ENCODE results near the gene GMIP.

GMIP gene

DNA sequence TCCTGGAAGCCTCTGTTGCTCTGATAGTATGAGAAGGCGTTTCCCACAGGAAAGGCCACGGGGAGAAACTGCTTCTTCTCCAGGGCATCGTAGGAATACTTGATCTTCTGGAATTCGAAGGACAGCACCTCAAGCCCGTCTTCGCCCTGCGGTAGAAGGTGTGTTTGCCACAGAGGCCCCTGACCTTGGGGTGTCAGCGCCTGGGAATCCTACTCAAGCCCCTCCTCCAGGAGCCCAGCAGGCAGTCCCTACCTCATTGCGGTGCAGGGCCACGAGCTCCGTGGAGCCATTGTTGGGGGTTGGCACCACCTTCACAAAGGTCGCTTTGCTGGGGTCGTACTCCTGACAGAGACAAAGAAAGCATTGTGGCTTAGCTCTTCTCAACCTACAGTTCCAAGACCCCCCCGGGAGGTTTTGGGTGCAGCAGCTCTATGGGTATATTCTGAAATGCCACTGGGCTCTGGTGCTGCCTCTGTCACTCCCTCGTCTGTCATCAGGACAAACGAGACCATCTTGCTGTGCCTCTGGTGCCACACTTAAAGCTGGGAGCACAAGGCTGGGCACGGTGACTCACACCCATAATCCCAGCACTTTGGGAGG, 16.3 kb upstream of the GMIP start:
- DNase-seq (ENCODE audit: low spot score), result no peak

DNA sequence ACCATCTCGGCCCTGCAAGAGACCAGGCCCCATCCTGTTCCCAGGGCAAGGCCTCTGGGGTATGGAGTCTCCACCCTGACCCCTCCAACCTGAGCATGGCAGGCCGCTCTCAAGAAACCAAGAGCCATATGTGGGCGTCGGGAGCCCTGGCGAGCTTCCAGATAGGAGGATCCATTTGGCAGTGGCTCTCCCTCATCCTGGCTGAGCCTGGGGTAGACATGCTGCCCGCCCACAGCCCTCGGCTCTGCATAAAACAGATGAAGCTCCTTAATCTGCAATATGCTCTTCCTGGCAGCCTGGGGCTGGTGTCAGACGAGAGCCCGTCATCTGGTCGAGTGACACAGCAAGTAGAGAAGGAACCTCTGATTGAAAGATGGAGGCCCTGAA, 13.9 kb upstream of the GMIP start:
- peak; percentile 87 for DNase-seq (ENCODE audit: low spot score)

DNA sequence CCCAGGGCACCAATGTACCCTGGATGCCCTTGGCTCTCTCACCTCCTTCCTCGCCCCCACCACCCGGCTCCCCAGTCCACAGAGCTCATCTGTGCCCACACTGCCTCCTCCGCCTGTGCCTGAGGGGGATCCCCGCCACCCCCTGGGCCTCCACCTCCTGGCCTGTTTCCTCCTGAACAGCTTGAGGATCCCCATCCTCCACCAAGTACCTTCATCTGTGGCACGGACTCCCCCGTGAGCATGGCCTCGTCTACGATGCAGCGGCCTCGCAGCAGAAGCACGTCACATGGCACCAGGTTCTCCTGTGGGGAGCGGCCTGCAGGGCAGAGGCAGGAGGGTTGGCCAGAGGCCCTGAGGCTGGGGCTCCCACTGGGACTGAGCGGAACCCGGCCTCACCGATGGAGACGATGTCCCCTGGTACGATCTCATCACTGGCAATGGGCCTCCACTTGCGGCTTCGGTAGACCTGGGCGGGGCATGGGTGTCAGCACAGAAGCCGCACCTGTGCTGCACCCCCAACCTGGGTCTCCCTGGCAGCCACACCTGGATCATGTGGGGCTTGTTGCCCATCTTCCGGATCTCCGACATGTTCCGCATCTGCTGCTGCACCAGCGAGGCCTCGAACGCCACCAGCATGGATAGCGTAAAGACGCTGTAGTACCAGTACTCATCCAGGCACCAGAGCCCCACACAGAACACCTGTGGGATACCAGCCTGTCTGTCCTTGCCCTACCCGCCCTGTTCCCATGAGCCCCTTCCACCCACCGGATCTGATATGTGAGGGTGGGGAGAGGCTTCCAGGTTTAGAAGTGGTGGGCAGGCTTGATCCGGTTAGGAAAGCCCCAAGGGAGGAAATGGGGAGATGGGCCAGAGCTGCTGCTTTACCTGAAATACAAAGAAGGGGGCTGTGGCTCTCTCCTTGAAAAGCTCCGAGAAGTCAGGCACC, 13.3 kb upstream of the GMIP start:
- DNase-seq (ENCODE audit: low spot score), result no peak

DNA sequence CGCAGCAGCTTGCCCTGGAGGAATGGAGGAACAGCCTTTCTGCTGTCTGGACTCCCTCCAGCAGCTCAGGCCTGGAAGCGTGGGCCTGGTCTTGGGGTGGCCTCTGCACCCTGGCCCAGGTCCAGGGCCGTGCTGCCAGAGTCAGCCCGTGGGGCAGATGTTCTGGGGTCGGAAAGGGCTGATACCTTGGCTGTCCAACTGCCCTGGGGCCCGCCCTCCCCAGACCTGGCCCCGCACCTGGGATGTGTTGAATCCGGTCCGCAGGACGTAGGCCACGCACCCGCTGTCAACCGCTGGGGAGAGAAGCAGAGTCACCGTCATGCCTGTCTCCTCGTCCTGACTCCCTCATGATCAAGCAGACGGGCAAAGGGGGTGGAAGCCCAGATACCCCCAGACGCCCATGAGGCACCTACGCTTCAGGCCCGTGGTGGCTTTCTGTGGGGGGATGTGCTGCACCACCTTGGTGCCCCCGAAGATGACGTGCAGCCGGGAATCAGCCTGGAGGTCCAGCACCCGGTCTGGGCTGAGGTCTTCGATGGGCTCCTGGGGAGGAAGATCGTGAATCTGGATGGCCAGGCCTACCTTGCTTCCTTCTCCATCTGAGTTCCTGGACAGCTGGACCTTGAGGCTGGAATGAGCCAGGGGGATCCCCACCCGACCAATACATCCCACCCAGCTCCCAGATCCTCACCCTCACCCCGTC, 12.3 kb upstream of the GMIP start:
- no peak for DNase-seq (ENCODE audit: low spot score)

DNA sequence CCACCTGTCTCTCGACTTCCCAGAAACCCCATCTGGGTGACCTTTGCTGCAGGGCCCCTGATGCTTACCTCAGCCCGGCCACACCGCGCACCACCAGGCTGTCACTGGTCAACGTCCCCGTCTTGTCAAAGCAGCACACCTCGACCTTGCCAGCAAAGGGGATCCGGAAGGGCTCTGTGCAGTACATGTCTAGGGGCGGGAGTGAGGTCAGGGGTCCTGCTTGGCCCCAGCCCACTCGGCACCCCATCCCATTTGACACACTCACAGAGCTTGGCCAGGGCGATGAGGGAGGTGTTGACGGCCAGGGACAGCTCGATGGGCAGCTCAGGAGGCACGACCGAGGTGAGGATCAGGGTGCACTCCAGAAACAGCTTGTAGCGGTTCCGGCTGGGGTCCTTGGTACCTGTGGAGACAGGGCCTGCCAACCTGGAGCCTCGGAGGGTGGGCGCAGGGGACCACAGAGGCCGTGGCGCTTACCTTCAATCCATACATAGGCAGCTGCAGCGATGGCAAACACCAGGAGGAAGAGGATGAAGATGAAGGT, 11.7 kb upstream of the GMIP start:
- no peak for DNase-seq (ENCODE audit: low spot score)

DNA sequence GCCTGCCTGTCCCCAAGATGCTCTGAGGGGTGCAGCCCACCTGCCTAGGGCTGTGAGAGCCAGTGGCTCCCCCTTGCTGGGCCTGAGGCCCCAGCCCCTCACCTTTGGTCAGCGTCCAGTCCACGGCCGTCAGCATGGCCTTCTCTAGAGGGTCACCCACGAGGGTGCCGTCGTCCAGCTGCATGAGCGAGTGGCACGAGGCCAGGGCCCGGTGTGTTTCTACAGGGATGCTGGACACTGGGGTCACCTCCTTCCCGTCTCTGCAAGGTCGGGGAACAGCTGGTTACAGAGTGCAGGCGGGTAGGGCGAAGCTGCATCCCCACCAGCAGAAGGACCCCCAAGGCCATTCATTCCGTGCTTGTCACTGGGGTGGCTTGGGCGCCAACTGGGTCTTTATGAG, 11.0 kb upstream of the GMIP start:
- no peak for DNase-seq (ENCODE audit: low spot score)

DNA sequence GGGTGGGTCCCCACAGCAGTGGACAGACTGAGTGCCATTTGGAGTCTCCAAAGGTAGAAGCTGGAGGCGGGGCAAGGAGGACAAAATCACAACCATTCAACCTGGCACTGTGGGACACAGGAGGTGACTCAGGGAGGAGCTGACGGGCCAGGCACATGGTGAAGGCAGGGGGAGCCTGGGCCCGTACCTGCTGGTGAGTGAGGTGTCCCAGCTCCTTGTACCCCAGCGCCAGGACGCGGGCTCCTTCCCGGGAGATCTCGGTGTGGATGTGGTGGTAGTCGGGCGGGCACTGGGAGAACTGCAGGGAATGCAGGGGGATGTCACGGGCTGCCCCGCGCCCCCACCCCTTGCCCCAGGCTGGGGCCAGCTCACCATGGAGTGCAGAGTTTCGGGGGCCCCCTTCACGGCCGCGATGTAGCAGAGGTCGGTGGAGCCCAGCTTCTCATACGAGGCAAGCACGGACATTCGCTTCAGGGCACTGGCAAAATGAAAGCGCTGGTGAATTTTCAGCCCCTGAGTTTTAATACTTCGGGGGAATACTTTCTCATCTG, 10.2 kb upstream of the GMIP start:
- DNase-seq (ENCODE audit: low spot score), result no peak

DNA sequence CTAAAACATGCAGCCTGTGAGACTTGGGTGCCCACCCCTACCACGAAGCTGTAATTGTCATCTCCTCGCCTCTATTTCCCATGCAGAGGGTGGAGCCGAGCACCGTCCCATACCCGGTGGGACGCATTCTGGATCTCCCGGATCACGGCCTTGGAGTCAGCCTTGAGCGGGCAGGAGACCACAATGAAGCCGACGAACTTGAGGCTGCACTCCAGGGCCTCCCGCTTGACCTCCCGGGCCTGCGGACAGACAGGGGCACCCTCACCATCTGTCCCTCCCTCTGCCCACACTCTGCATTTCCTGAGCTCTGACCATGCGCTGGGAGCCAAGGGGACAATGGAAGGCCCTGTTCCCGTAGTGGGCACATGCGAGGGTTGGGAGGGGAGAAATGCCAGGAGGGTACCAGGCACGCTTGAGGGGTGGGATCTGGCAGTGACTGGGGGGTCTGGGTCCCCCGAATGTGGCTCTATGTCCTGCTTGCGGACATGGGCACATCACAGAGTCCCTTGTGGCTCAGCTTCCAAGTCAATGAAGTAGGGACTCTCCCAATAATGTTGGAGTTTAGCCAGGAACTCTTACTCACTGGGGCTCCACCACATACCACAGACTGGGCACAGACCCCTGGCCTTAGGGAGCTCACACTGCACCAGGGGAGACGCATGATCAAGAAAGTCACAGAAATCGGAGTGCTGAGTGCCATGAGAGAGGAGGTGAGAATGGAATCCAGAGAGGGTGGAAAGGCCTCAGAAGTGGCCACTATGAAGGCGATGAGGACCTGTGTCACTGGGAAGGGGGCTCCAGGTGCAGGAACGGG, 9.2 kb upstream of the GMIP start:
- no peak for DNase-seq (ENCODE audit: low spot score)

DNA sequence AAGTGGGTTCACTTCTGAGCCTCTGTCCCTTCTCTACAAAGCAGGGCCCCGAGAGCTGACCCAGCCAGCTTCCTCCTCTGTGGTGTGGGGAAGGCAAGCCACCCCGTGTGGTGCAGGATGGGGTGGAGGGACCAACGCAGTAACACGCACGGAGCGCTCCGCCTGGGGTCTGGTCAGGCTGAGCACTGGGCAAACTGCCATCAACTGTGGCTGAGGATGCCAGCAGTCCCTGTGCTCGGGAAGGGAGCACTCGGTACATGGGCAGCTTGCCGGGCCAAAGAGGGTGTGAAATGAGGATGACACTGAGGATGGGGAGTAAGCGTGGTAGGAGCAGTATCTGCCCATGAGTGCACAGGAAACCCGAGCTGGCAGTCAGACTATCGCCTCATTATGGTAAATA, 7.6 kb upstream of the GMIP start:
- DNase-seq (ENCODE audit: low spot score), result peak; percentile 61

DNA sequence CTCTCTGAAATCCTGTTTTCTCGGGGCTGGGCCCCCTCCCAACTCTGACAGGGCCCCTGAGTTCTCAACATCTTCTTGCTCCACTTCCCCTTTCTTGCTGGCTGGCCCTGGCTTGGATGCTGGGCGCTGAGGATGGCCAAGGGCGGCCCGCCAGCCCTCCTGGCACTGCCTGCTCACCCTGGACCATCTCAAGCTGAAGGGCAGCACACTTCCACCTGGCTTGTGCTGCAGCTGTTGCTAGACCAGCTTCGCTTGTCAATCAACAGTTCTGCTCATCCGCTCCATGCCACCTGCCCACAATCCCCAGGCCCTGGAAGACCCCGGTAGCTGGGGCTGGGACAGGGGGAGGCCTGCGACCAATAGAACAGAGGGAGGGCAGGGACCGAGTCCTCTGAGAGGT, 6.9 kb upstream of the GMIP start:
- DNase-seq (ENCODE audit: low spot score), result no peak

DNA sequence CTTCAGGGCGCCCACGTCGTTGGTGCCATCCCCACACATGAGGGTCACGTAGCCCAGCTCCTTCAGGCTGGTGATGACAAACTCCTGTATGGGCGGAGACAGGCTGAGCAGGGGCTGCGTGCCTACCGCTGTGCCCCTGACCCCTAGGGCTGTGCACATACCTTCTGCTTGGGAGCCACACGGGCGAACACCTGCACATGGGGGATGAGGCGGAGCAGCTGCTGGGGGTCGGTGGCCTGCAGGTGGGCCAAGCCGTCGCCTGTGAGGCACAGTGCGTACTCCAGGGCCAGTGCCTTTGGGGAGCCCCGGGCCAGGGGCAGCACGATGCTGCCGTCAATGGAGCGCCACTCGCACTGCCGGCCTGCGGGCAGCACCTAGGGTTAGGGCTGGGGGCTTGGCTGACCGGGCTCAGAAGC, 6.1 kb upstream of the GMIP start:
- no peak for DNase-seq (ENCODE audit: low spot score)

DNA sequence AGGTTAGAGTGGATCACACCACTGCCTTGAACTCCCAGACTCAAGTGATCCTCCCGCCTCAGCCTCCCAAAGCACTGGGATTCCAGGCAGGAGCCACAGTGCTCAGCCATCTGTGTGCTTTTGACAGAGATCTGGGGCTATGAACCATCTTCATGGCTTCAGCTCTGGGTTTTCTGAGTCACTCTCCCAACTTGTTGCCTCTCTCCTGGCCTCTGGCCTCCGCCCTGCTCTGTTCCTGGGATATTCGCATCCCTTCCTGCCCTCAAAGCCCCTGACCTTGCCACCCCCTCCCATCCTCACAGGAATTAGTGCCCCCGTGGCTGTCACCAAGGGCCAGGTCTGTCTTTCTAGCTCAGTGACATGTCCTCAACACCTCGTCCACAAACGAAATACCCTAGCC, 5.7 kb upstream of the GMIP start:
- no peak for DNase-seq (ENCODE audit: low spot score)

DNA sequence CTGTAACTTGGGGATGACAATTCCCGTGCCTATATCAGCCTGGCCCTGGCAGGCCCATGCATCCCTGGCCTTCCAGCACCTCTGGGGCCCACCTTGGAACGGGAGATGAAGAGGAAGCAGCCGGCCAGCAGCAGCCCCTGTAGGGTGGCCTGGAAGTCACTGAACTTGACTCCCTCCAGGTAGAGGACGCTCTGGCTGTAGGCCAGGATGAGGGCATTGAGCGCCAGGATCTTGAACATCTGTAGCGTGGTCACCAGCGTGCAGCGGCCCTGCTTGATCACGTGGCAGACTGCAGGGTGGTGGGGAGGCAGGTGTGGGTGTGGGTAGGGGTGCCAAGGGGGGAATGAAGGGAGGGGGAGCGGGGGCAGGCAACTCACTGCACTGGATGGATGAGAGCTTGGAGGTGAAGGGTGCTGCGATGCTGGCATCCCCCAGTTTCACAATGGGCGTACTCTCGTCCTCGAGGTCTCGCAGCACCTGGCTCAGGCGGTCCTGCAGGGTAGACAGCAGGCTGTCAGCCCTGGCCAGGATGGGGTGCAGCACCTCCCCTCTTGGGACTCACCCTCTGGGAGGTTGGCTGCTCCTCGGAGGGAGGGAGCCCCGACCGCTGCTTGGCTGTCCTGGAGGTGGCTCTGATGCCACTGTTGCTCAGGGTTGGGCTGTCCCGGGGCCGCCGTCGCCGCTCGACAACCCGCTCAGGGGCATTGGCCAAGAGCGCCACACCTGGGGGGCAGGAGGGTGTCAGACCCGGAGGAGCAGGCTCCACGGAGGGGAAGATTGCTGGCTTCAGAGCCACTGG, 3.8 kb upstream of the GMIP start:
- no peak for DNase-seq (ENCODE audit: low spot score)

DNA sequence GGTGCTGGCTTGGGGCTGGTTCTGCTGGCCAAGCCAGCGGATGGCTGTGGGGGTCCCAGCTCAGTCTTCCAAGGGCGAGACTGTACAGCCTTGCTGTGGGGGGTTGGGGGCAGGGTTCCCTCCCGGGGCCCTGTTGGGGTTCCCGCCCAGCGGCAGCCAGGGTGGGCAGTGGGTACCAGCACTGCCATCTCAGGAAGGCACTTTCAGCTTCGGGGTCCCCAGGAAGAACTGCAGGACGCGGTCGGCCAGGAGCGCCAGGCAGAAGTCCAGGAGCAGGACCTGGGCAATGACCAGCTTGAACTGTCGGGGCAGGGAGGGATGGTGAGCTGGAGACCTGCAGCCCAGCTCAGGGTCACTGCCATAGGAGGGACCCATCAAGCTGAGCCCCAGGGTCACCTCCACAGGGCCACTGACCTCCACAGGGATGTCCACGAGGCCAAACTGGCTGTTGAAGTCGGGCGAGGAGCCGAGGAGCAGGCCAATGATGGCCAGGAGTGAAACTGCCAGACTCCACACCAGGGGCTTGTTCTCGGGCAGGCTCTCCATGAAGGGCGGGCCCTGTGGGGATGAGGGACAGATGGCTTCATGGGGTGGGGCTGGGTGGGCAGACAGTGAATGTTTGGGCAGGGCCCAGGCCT, 1.9 kb upstream of the GMIP start:
- DNase-seq (ENCODE audit: low spot score), result no peak

DNA sequence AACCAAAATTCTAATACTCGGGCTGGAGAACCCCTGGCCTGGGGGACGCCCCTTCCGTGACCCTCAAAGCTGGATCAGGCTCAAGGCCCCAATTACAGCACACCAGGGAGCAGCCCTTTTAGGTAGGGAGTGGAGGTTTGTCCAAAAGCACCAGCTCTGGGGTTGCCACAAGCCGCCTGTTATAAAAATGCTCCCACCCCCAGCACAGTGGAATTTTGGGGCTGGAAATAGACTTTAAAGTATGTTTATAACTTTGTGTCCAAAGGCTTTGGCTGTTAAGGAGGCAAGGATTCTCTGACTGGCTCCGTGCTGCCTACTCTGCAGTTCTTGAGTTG, 564 bp upstream of the GMIP start:
- no peak for DNase-seq (ENCODE audit: low spot score)

DNA sequence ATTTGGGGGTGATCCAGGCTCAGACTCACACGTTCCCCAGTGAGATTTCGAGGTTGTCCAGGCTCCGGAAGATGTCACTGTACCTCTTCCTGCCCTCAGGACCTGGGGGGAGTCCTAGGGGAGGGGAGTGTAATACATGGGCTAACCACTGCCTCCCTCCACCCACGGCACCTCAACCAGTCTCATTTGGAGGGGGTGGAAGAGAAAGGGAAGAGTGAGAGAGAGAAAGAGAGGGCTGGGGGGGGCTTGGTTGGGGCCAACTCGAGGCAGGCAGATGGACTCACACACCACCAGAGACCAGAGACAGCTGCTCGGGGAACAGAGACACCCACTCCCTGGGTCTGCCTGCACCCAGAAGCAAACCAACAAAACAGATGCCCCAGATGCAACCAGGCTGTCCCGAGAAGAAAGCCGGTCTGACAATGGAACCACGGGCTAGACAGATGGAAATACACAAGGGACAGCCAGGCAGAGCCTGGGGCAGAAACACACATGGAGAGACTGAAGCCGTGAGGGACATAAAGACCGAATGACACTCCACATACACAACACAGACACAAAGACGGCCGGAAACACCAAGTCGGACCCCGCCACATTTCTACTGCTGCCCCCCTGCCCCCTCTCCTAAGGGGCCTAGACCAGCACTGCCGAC, 825 bp downstream of the GMIP start:
- no peak for DNase-seq (ENCODE audit: low spot score)

DNA sequence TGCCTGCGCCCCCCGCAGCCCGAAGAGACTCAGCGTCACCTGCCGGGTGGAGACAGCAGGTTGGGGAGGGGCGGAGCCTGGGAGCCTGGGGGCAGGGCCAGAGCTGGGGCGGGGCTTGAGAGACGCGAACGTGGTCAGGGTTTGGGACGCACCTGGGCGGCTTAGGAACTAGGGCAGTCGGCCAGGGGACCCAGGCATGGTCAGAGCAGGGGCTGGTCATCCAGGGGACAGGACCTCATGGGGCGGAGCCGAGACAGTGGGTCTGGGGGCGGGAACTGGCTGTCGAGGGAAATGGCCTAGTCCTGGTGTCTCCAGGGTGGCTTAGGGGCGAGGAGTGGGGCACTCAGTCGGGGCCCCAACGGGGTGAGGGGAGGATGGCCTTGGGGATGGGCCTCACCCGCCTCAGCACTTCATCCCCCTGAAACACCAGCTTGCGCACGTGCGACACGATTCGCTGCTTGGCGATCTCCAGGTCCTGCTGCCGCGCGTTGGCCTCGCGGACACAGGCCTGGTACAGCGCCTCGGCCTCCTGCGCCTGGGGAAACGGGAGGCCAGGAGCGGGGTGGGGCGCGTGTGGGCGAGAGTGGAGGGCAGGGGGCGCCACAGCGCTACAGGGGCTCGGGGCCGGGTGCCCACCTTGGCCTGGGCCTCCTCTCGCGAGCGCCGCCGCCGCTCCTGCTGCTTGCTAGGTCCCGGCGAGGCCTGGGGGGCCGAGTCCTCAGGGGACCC, 5.8 kb downstream of the GMIP start:
- DNase-seq (ENCODE audit: low spot score), result no peak

DNA sequence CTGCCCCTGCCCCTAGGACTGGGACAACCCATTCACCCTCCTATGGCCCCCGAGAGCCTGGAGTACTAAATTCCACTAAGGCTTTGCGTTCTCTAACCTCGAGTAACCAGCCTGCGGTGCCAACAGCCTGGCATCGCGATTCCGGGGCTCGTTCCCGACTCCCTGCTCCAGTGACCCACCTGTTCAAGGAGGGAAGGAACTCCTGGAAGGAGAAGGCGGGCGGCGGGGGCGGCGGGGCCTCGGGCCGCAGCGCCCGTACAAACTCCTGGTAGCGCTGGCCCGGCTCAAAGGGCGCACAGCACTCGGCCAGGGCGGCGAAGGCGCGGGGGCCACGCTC, 6.3 kb downstream of the GMIP start:
- DNase-seq (ENCODE audit: low spot score), result no peak

DNA sequence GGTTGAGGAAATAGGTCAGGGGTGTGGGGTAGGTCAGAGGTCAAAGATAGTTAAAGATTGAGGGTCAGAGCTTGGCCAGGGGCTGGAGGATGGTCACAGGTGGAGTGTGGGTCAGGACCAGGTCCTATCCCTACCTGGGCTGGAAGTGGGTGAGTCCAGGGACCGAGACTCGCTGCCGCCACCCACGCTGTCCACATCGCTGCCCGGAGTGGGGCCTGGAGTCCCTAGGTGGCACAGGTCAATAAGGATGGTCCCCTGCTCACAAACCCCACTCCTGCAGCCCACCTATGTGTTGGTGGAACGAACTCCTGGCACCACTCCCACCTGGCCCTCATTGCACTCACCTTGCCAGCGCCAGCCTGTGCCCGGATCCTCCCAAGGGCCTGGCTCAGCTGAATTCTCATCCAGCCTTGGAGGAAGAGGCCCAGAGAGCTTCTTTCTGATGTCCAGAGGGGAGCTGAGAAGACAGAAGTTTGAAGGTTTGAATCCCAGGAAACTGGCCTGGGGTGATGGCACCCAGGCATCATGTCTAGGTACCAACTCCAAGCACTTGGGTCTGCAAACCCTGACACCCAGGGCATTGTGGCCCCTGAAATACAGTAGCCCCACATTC, 6.8 kb downstream of the GMIP start:
- no peak for DNase-seq (ENCODE audit: low spot score)

All from cerebellar cortex (tissue), 1 donor.